ENCODE measurements around the gene TLE4.

GRCh38 chr9:79567671-79568098 is 4.1 kb upstream of the TLE4 start:
- TF ChIP-seq CTCF (conservative IDR thresholded peaks at IDR 0.05; ENCODE audit: low read depth in 2 of 2) = peak; percentile 26 to 48; a peak in 2 of 4 replicates
- TF ChIP-seq EZH2 (IDR thresholded peaks at IDR 0.05; ENCODE audit: low read depth, unreplicated experiment) = no peak
- no peak for TF ChIP-seq EZH2phosphoT487 (IDR thresholded peaks at IDR 0.05; ENCODE audit: unreplicated experiment)
- TF ChIP-seq REST (IDR thresholded peaks at IDR 0.05; ENCODE audit: unreplicated experiment) = no peak
- TF ChIP-seq POLR2AphosphoS5 (IDR thresholded peaks at IDR 0.05; ENCODE audit: low read depth) = no peak
- no peak for TF ChIP-seq ZNF331 (CRISPR knock-in tag; IDR thresholded peaks at IDR 0.05; ENCODE audit: low read depth)
- no peak for TF ChIP-seq ZNF114 (CRISPR knock-in tag; IDR thresholded peaks at IDR 0.05)

Measured in GM23338 (cell line).